B cell (primary cell): ENCODE data around the gene THRB. TPM values are rescaled to one million over a fixed set of nuclear protein-coding genes. Genes with fewer than 3 reads are reported as not detected.

Experiments used
- ATAC-seq: fragments of 200-7000 bp; cut with Tn5 transposase; one replicate; pipeline ENCODE4 v1.10.0; 2021; ENCODE audit warnings: low read depth, mild to moderate bottlenecking, moderate number of reproducible peaks, moderate library complexity
- CTCF ChIA-PET: fragments of 350-600 bp; sonication (Branson Sonifier 250); formaldehyde crosslinking; loops from one replicate; lab custom pipeline; 2021; ENCODE audit warnings: antibody characterized with exemption, inconsistent platforms; lab: Charles Lee
- POLR2A ChIA-PET: fragments of 350-600 bp; sonication (Branson Sonifier 250); formaldehyde crosslinking; loops from one replicate; lab custom pipeline; 2021; ENCODE audit warnings: antibody characterized with exemption; lab: Charles Lee
- DNase-seq: peaks from one replicate; pipeline ENCODE4 v3.0.0; 2013
- H2AFZ ChIP-seq: 2 replicates; pipeline ENCODE4 v1.6.1; 2012; ENCODE audit warnings: mild to moderate bottlenecking, low read depth, low read length; ENCODE audit not compliant: insufficient read depth, poor library complexity, severe bottlenecking
- H3K27ac ChIP-seq, 2 donors: 1 replicate in 1 of 2; 2 replicates in 1 of 2; pipeline ENCODE4 v1.5.1; 2012 to 2013; ENCODE audit warnings: low read length in 2 of 2, mild to moderate bottlenecking in 2 of 2, moderate library complexity in 1 of 2
- H3K27me3 ChIP-seq, 4 experiments: fragments of 200-600 bp in 1 of 4; sonication (generic) in 1 of 4; replicated peaks in 1 of 4; 1 replicate in 2 of 4; 2 replicates in 2 of 4; pipeline versions ENCODE4 v1.6.1 to v1.7.0; 2013 to 2016; ENCODE audit warnings: low read length in 3 of 4, mild to moderate bottlenecking in 2 of 4, mixed read lengths in 1 of 4, moderate library complexity in 1 of 4; ENCODE audit not compliant: insufficient read depth in 4 of 4, control insufficient read depth in 3 of 4; ENCODE audit errors: control extremely low read depth in 1 of 4
- H3K36me3 ChIP-seq, 2 experiments: replicated peaks in 1 of 2; 1 replicate in 1 of 2; 2 replicates in 1 of 2; pipeline versions ENCODE4 v1.6.1 to v1.7.1; 2013; ENCODE audit warnings: low read length in 1 of 2; ENCODE audit not compliant: insufficient read depth in 2 of 2, control insufficient read depth in 1 of 2; ENCODE audit errors: control extremely low read depth in 1 of 2, extremely low read depth in 1 of 2
- H3K4me1 ChIP-seq, 2 donors: fragments of 200-600 bp in 1 of 2; sonication (generic) in 1 of 2; 1 replicate in 1 of 2; 2 replicates in 1 of 2; pipeline versions ENCODE4 v1.5.1 to v1.6.1; 2013 to 2017; ENCODE audit warnings: low read length in 2 of 2; ENCODE audit not compliant: control insufficient read depth in 2 of 2, insufficient read depth in 2 of 2
- H3K4me2 ChIP-seq: replicated peaks from 2 replicates; pipeline ENCODE3; 2012; ENCODE audit warnings: mild to moderate bottlenecking, low read depth, low read length; ENCODE audit not compliant: poor library complexity, severe bottlenecking
- H3K4me3 ChIP-seq, 5 experiments: fragments of 200-600 bp in 1 of 5; sonication (generic) in 1 of 5; 1 replicate in 3 of 5; 2 replicates in 2 of 5; pipeline versions ENCODE4 v1.5.1 to v1.7.0; 2011 to 2016; ENCODE audit warnings: low read length in 4 of 5, mild to moderate bottlenecking in 4 of 5, low read depth in 2 of 5, control low read depth in 1 of 5, moderate library complexity in 1 of 5; ENCODE audit not compliant: insufficient read depth in 1 of 5; ENCODE audit errors: control extremely low read depth in 1 of 5, extremely low read depth in 1 of 5
- H3K79me2 ChIP-seq: fragments of 200-600 bp; sonication (generic); one replicate; pipeline ENCODE4 v1.6.0; 2016; ENCODE audit warnings: low read length; ENCODE audit not compliant: control insufficient read depth, insufficient read depth
- H3K9ac ChIP-seq: fragments of 200-600 bp; sonication (generic); 2 replicates; pipeline ENCODE4 v1.6.1; 2017; ENCODE audit warnings: mild to moderate bottlenecking, low read length, moderate library complexity
- H3K9me3 ChIP-seq, 3 donors: one replicate each; pipeline versions ENCODE4 v1.6.1 to v1.7.1; 2013; ENCODE audit warnings: low read length in 2 of 3; ENCODE audit not compliant: control insufficient read depth in 2 of 3, insufficient read depth in 1 of 3; ENCODE audit errors: control extremely low read depth in 1 of 3
- H4K20me1 ChIP-seq: 2 replicates; pipeline ENCODE4 v1.6.0; 2012; ENCODE audit warnings: mild to moderate bottlenecking, low read length; ENCODE audit not compliant: insufficient read depth, control insufficient read depth, poor library complexity, severe bottlenecking
- H3K27ac Mint-ChIP-seq: one replicate; pipeline ENCODE4 v1.8.0; 2021; ENCODE audit warnings: mixed read lengths
- H3K27me3 Mint-ChIP-seq: one replicate; pipeline ENCODE4 v1.8.0; 2021; ENCODE audit warnings: mixed read lengths
- H3K4me1 Mint-ChIP-seq: one replicate; pipeline ENCODE4 v1.8.0; 2021; ENCODE audit warnings: mixed read lengths
- H3K4me3 Mint-ChIP-seq: one replicate; pipeline ENCODE4 v1.8.0; 2021; ENCODE audit warnings: mixed read lengths
- H3K9me3 Mint-ChIP-seq: one replicate; pipeline ENCODE4 v1.8.0; 2022; ENCODE audit warnings: mixed read lengths; ENCODE audit not compliant: insufficient read depth
- EZH2 ChIP-seq: IDR thresholded peaks from 2 replicates; pipeline ENCODE4 v1.6.1; 2012; ENCODE audit warnings: borderline replicate concordance, low read depth, mild to moderate bottlenecking, moderate library complexity, low read length; ENCODE audit not compliant: insufficient read depth, poor library complexity, severe bottlenecking
- WGBS: methylation state at CpG from one replicate; pipeline ENCODE4 v1.1.5; 2013; ENCODE audit warnings: missing lambda C conversion rate; ENCODE audit not compliant: insufficient coverage; 5-methylcytosine and 5-hydroxymethylcytosine counted together
- intact Hi-C: fragments of 100-400 bp; cut with micrococcal nuclease; formaldehyde crosslinking; loops from one replicate; pipeline ENCODE4 v1.10.0; 2022
- polyA plus RNA-seq: library from polyadenylated mRNA; depleted of rRNA; stranded (reverse); fragments of >200 nt; gene quantifications from 2 replicates; pipeline ENCODE4 v1.2.3, GENCODE V29; 2012
- total RNA-seq, 2 donors: library from RNA; stranded (reverse); fragments of 120-200 nt in 1 of 2; gene quantifications; 1 replicate in 1 of 2; 2 replicates in 1 of 2; pipeline versions ENCODE4 v1.2.3 to v1.2.4, GENCODE V29; 2013 to 2022
- TF ChIP-seq, protein P1 (sequence below): fragments of 200-600 bp; IDR thresholded peaks from one replicate; pipeline ENCODE4 v1.8.0; 2022; ENCODE audit warnings: antibody characterized with exemption, mild to moderate bottlenecking

THRB gene
- total and polyA plus RNA-seq, 2 donors (not counting 1 experiment from before 2014, with no cell fraction given): 0.86 to 1.8 TPM

- Histone ChIP-seq H3K79me2 (no peaks in the 10 kb centered on the region), H3K9ac (no peak overlapping the region), H3K9me3 (no peaks in the 10 kb centered on the region), H3K27me3 (no peaks in the 10 kb centered on the region), H3K36me3 (no peaks in the 10 kb centered on the region), H4K20me1 (no peaks in the 10 kb centered on the region), H3K4me2 (no peak overlapping the region), H3K4me3 (no peak overlapping the region), H2AFZ (no peak overlapping the region), H3K4me1 (no peaks in the 10 kb centered on the region), H3K27ac (no peak overlapping the region)
- Mint-ChIP-seq H3K27me3 (no peaks in the 10 kb centered on the region), H3K4me1 (peaks cover 5% of the 10 kb centered on the region), H3K9me3 (no peaks in the 10 kb centered on the region), H3K27ac (no peak overlapping the region), H3K4me3 (no peak overlapping the region)
- TF ChIP-seq, protein P1, sequence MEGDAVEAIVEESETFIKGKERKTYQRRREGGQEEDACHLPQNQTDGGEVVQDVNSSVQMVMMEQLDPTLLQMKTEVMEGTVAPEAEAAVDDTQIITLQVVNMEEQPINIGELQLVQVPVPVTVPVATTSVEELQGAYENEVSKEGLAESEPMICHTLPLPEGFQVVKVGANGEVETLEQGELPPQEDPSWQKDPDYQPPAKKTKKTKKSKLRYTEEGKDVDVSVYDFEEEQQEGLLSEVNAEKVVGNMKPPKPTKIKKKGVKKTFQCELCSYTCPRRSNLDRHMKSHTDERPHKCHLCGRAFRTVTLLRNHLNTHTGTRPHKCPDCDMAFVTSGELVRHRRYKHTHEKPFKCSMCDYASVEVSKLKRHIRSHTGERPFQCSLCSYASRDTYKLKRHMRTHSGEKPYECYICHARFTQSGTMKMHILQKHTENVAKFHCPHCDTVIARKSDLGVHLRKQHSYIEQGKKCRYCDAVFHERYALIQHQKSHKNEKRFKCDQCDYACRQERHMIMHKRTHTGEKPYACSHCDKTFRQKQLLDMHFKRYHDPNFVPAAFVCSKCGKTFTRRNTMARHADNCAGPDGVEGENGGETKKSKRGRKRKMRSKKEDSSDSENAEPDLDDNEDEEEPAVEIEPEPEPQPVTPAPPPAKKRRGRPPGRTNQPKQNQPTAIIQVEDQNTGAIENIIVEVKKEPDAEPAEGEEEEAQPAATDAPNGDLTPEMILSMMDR: no peak
- TF ChIP-seq EZH2: no peak
- ChIA-PET POLR2A (no interaction called here), CTCF (no interaction called here)
- intact Hi-C loops: no loop called here
- ATAC-seq (no peak), DNase-seq (no peak)
Observed at GRCh38 chr3:24133436-24133835, 361.2 kb downstream of the THRB start.

GRCh38 chr3:24129549-24129948 is 365.1 kb downstream of the THRB start:
- Histone ChIP-seq H3K4me2 (no peak overlapping the region), H3K4me3 (no peak overlapping the region), H3K4me1 (no peaks in the 10 kb centered on the region), H3K27ac (no peak overlapping the region), H3K27me3 (no peaks in the 10 kb centered on the region), H3K9me3 (no peaks in the 10 kb centered on the region), H3K79me2 (no peaks in the 10 kb centered on the region), H3K36me3 (no peaks in the 10 kb centered on the region), H2AFZ (no peak overlapping the region), H3K9ac (no peak overlapping the region), H4K20me1 (no peaks in the 10 kb centered on the region)
- TF ChIP-seq EZH2: no peak
- TF ChIP-seq, protein P1: no peak
- ATAC-seq (no peak), DNase-seq (no peak)
- no peaks in the 10 kb centered on the region for H3K4me1 Mint-ChIP-seq
- no peaks in the 10 kb centered on the region for H3K9me3 Mint-ChIP-seq
- ChIA-PET POLR2A (no interaction called here), CTCF (no interaction called here)
- no peak overlapping the region for H3K27ac Mint-ChIP-seq
- WGBS: 90% methylated on average over 4 of the region's 5 CpGs
- intact Hi-C loops: no loop called here
- H3K4me3 Mint-ChIP-seq: no peak overlapping the region
- H3K27me3 Mint-ChIP-seq: no peaks in the 10 kb centered on the region
